Pulmonary artery endothelial cell (primary cell): ENCODE measurements around the gene KANSL1. TPM values are rescaled to one million over a fixed set of nuclear protein-coding genes. Genes with fewer than 3 reads are reported as not detected.
"Not testable (repeated sequence)": the region's sequence is repeated elsewhere in the genome, so short reads cannot be mapped to it uniquely, and the experiment has no call there.

ENCODE experiments used
- DNase-seq: peaks from one replicate; pipeline ENCODE4 v3.0.0-alpha.2; 2011; ENCODE audit warnings: low read depth, low spot score
- total RNA-seq: library from RNA; depleted of rRNA; stranded (reverse); fragments of >200 nt; gene quantifications from 2 replicates; pipeline ENCODE4 v1.2.3, GENCODE V29; 2014

KANSL1 gene
- total RNA-seq, 1 donor from 2014 or later, result 48.3 TPM

- no peak for DNase-seq
Observed at GRCh38 chr17:46117117-46117516, 76.1 kb downstream of the KANSL1 start.

GRCh38 chr17:46115699-46116098 lies 77.5 kb downstream of the KANSL1 start:
- DNase-seq, result no peak

- not testable (repeated sequence) for DNase-seq
Observed at GRCh38 chr17:46111236-46111635, 82.0 kb downstream of the KANSL1 start.

GRCh38 chr17:46110219-46110618 lies 83.0 kb downstream of the KANSL1 start:
- DNase-seq, result no peak

- no peak for DNase-seq
Observed at GRCh38 chr17:46109603-46110189, 83.5 kb downstream of the KANSL1 start.

GRCh38 chr17:46108550-46109110 lies 84.6 kb downstream of the KANSL1 start:
- peak; percentile 30 for DNase-seq

GRCh38 chr17:46108120-46108519 lies 85.1 kb downstream of the KANSL1 start:
- DNase-seq, result no peak

- no peak for DNase-seq
Observed at GRCh38 chr17:46106966-46107644, 86.1 kb downstream of the KANSL1 start.

GRCh38 chr17:46102806-46103205 lies 90.4 kb downstream of the KANSL1 start:
- DNase-seq, result not testable (repeated sequence)

GRCh38 chr17:46101785-46102617 lies 91.2 kb downstream of the KANSL1 start:
- not testable (repeated sequence) for DNase-seq

- no peak for DNase-seq
Observed at GRCh38 chr17:46100590-46100989, 92.6 kb downstream of the KANSL1 start.

GRCh38 chr17:46099865-46100264 lies 93.4 kb downstream of the KANSL1 start:
- no peak for DNase-seq

GRCh38 chr17:46097497-46097896 lies 95.7 kb downstream of the KANSL1 start:
- DNase-seq, result no peak

- no peak for DNase-seq
Observed at GRCh38 chr17:46092991-46093390, 100.2 kb downstream of the KANSL1 start.

- no peak for DNase-seq
Observed at GRCh38 chr17:46090871-46091270, 102.4 kb downstream of the KANSL1 start.

- DNase-seq, result no peak
Observed at GRCh38 chr17:46089389-46089965, 103.8 kb downstream of the KANSL1 start.

GRCh38 chr17:46088595-46088994 lies 104.6 kb downstream of the KANSL1 start:
- DNase-seq, result no peak

- not testable (repeated sequence) for DNase-seq
Observed at GRCh38 chr17:46087871-46088270, 105.4 kb downstream of the KANSL1 start.

- no peak for DNase-seq
Observed at GRCh38 chr17:46086821-46087220, 106.4 kb downstream of the KANSL1 start.

GRCh38 chr17:46085522-46085921 lies 107.7 kb downstream of the KANSL1 start:
- DNase-seq, result no peak

GRCh38 chr17:46082257-46082656 lies 111.0 kb downstream of the KANSL1 start:
- DNase-seq, result no peak

- DNase-seq, result no peak
Observed at GRCh38 chr17:46081018-46081320, 112.3 kb downstream of the KANSL1 start.
